ENCODE data around the gene TNFSF10.
"Not testable (repeated sequence)": the region's sequence is repeated elsewhere in the genome, so short reads cannot be mapped to it uniquely, and the experiment has no call there.

Gene TNFSF10

GRCh38 chr3:172514678-172515077, 8.6 kb downstream of the TNFSF10 start:
- H3K4me1 Mint-ChIP-seq: peaks cover 59% of the 10 kb centered on the region
- no peaks in the 10 kb centered on the region for H3K27me3 Mint-ChIP-seq
- H3K4me3 Mint-ChIP-seq: no peak overlapping the region
- H3K9me3 Mint-ChIP-seq: peaks cover 3% of the 10 kb centered on the region
- H3K36me3 Mint-ChIP-seq: peaks cover 18% of the 10 kb centered on the region
- ATAC-seq: no peak
- H3K27ac Mint-ChIP-seq: peak overlapping the region; percentile 30

- H3K27ac Mint-ChIP-seq: peak overlapping the region; percentile 78
- no peak overlapping the region for H3K4me3 Mint-ChIP-seq
- H3K36me3 Mint-ChIP-seq: peaks cover 27% of the 10 kb centered on the region
- no peaks in the 10 kb centered on the region for H3K27me3 Mint-ChIP-seq
- peaks cover 3% of the 10 kb centered on the region for H3K9me3 Mint-ChIP-seq
- peaks cover 52% of the 10 kb centered on the region for H3K4me1 Mint-ChIP-seq
- no peak for ATAC-seq
Measured at GRCh38 chr3:172513488-172513887, 9.7 kb downstream of the TNFSF10 start.

- Mint-ChIP-seq H3K36me3 (peaks cover 39% of the 10 kb centered on the region), H3K27me3 (no peaks in the 10 kb centered on the region), H3K4me1 (peaks cover 48% of the 10 kb centered on the region), H3K4me3 (peak overlapping the region; percentile 40), H3K9me3 (peaks cover 3% of the 10 kb centered on the region), H3K27ac (peak overlapping the region; percentile 41)
- peak; percentile 88 for ATAC-seq
Measured at GRCh38 chr3:172511783-172512762, 11.2 kb downstream of the TNFSF10 start.

GRCh38 chr3:172506094-172506493, 17.1 kb downstream of the TNFSF10 start:
- ATAC-seq: no peak
- Mint-ChIP-seq H3K36me3 (peaks cover 42% of the 10 kb centered on the region), H3K9me3 (peaks cover 5% of the 10 kb centered on the region), H3K27ac (no peak overlapping the region), H3K4me3 (no peak overlapping the region), H3K27me3 (no peaks in the 10 kb centered on the region), H3K4me1 (peaks cover 5% of the 10 kb centered on the region)

GRCh38 chr3:172501540-172501939, 21.7 kb downstream of the TNFSF10 start:
- no peaks in the 10 kb centered on the region for H3K27me3 Mint-ChIP-seq
- H3K36me3 Mint-ChIP-seq: peaks cover 12% of the 10 kb centered on the region
- no peaks in the 10 kb centered on the region for H3K4me1 Mint-ChIP-seq
- H3K27ac Mint-ChIP-seq: no peak overlapping the region
- no peak overlapping the region for H3K4me3 Mint-ChIP-seq
- H3K9me3 Mint-ChIP-seq: peaks cover 5% of the 10 kb centered on the region
- ATAC-seq: no peak

GRCh38 chr3:172490198-172490669, 33.0 kb downstream of the TNFSF10 start:
- not testable (repeated sequence) for H3K9me3 Mint-ChIP-seq, H3K36me3 Mint-ChIP-seq, H3K27ac Mint-ChIP-seq, H3K4me3 Mint-ChIP-seq, H3K4me1 Mint-ChIP-seq
- peaks cover 11% of the 10 kb centered on the region for H3K27me3 Mint-ChIP-seq
- ATAC-seq: peak; percentile 47

- Mint-ChIP-seq H3K4me3 (no peak overlapping the region), H3K27me3 (no peaks in the 10 kb centered on the region), H3K9me3 (no peaks in the 10 kb centered on the region), H3K36me3 (no peaks in the 10 kb centered on the region), H3K27ac (no peak overlapping the region), H3K4me1 (peaks cover 10% of the 10 kb centered on the region)
- no peak for ATAC-seq
Measured at GRCh38 chr3:172478116-172478515, 45.1 kb downstream of the TNFSF10 start.

- Mint-ChIP-seq H3K4me3 (peak overlapping the region; percentile 2), H3K27ac (no peak overlapping the region)
Measured at GRCh38 chr3:172476347-172476746, 46.9 kb downstream of the TNFSF10 start.

GRCh38 chr3:172475703-172476102, 47.5 kb downstream of the TNFSF10 start:
- Mint-ChIP-seq H3K27ac (no peak overlapping the region), H3K27me3 (peaks cover 15% of the 10 kb centered on the region), H3K36me3 (no peaks in the 10 kb centered on the region), H3K4me1 (peaks cover 10% of the 10 kb centered on the region), H3K9me3 (peaks cover 8% of the 10 kb centered on the region), H3K4me3 (no peak overlapping the region)
- no peak for ATAC-seq

More at GRCh38 chr3:172476347-172476746, 46.9 kb downstream of the TNFSF10 start:
- ATAC-seq: no peak
- Mint-ChIP-seq H3K9me3 (peaks cover 5% of the 10 kb centered on the region), H3K4me1 (peaks cover 10% of the 10 kb centered on the region), H3K36me3 (no peaks in the 10 kb centered on the region), H3K27me3 (peaks cover 9% of the 10 kb centered on the region)

GRCh38 chr3:172471903-172472302, 51.3 kb downstream of the TNFSF10 start:
- peaks cover 31% of the 10 kb centered on the region for H3K27me3 Mint-ChIP-seq
- H3K9me3 Mint-ChIP-seq: peaks cover 8% of the 10 kb centered on the region
- peaks cover 2% of the 10 kb centered on the region for H3K4me1 Mint-ChIP-seq
- no peaks in the 10 kb centered on the region for H3K36me3 Mint-ChIP-seq
- H3K4me3 Mint-ChIP-seq: no peak overlapping the region
- H3K27ac Mint-ChIP-seq: no peak overlapping the region
- ATAC-seq: no peak

GRCh38 chr3:172470588-172470987, 52.6 kb downstream of the TNFSF10 start:
- Mint-ChIP-seq H3K36me3 (no peaks in the 10 kb centered on the region), H3K4me1 (no peaks in the 10 kb centered on the region), H3K4me3 (no peak overlapping the region), H3K9me3 (peaks cover 8% of the 10 kb centered on the region), H3K27ac (no peak overlapping the region), H3K27me3 (peaks cover 33% of the 10 kb centered on the region)
- ATAC-seq: no peak

GRCh38 chr3:172467170-172467824, 55.9 kb downstream of the TNFSF10 start:
- Mint-ChIP-seq H3K27ac (no peak overlapping the region), H3K36me3 (no peaks in the 10 kb centered on the region), H3K9me3 (peaks cover 8% of the 10 kb centered on the region), H3K4me1 (no peaks in the 10 kb centered on the region), H3K27me3 (peaks cover 37% of the 10 kb centered on the region), H3K4me3 (no peak overlapping the region)
- no peak for ATAC-seq

GRCh38 chr3:172466553-172467130, 56.6 kb downstream of the TNFSF10 start:
- Mint-ChIP-seq H3K36me3 (no peaks in the 10 kb centered on the region), H3K4me1 (no peaks in the 10 kb centered on the region), H3K4me3 (no peak overlapping the region), H3K27me3 (peaks cover 31% of the 10 kb centered on the region), H3K27ac (no peak overlapping the region), H3K9me3 (peaks cover 3% of the 10 kb centered on the region)
- ATAC-seq: no peak

- no peaks in the 10 kb centered on the region for H3K4me1 Mint-ChIP-seq
- no peak for ATAC-seq
- peaks cover 21% of the 10 kb centered on the region for H3K27me3 Mint-ChIP-seq
- H3K4me3 Mint-ChIP-seq: no peak overlapping the region
- no peak overlapping the region for H3K27ac Mint-ChIP-seq
- no peaks in the 10 kb centered on the region for H3K36me3 Mint-ChIP-seq
- no peaks in the 10 kb centered on the region for H3K9me3 Mint-ChIP-seq
Measured at GRCh38 chr3:172465281-172465680, 57.9 kb downstream of the TNFSF10 start.

GRCh38 chr3:172464306-172464705, 58.9 kb downstream of the TNFSF10 start:
- no peaks in the 10 kb centered on the region for H3K9me3 Mint-ChIP-seq
- no peak overlapping the region for H3K4me3 Mint-ChIP-seq
- H3K27ac Mint-ChIP-seq: no peak overlapping the region
- H3K27me3 Mint-ChIP-seq: peaks cover 21% of the 10 kb centered on the region
- no peak for ATAC-seq
- no peaks in the 10 kb centered on the region for H3K4me1 Mint-ChIP-seq
- H3K36me3 Mint-ChIP-seq: no peaks in the 10 kb centered on the region

Measured in stimulated activated memory B cell treated with anti-CD40 and anti-IgM and Interleukin-4, amounts not matched to agents 10 μg/mL and 1 μg/mL and 100 μg/mL, for 72 hours (primary cell).